ENCODE data around the gene SLC22A23. TPM values are rescaled to one million over a fixed set of nuclear protein-coding genes. Genes with fewer than 3 reads are reported as not detected.

The SLC22A23 gene
- total RNA-seq, 2 donors from 2014 or later: 11.1 to 13.3 TPM

- Mint-ChIP-seq H3K27ac (no peak overlapping the region), H3K4me3 (no peak overlapping the region), H3K9me3 (no peaks in the 10 kb centered on the region), H3K36me3 (ENCODE audit: low read depth) (no peaks in the 10 kb centered on the region), H3K27me3 (ENCODE audit: insufficient read depth) (peaks cover 1% of the 10 kb centered on the region), H3K4me1 (peaks cover 31% of the 10 kb centered on the region)
- Histone ChIP-seq H3K4me3 (ENCODE audit: low read length) (no peak overlapping the region), H3K36me3 (ENCODE audit: control insufficient read depth, insufficient read depth, low read length) (no peaks in the 10 kb centered on the region), H3K27ac (ENCODE audit: low read depth, low read length) (peak overlapping the region; percentile 80), H3K4me1 (ENCODE audit: control insufficient read depth, insufficient read depth, low read length) (no peaks in the 10 kb centered on the region), H3K9me3 (ENCODE audit: control insufficient read depth, low read length) (no peaks in the 10 kb centered on the region), H3K9ac (ENCODE audit: extremely low read depth, low read length, poor library complexity, severe bottlenecking) (no peak overlapping the region), H3K27me3 (ENCODE audit: control insufficient read depth, insufficient read depth, low read length, poor library complexity, severe bottlenecking) (no peaks in the 10 kb centered on the region)
- 85 to 93% methylated on average over 18 to 26 of the region's 26 CpGs for WGBS, 2 experiments (ENCODE audit: insufficient coverage in 1 of 2, insufficient read length in 1 of 2)
- no peak for DNase-seq
- no peak for TF ChIP-seq CTCF (conservative IDR thresholded peaks at IDR 0.05)
Measured at GRCh38 chr6:3329393-3330051, 127.3 kb downstream of the SLC22A23 start.

- H3K9ac ChIP-seq (ENCODE audit: extremely low read depth, low read length, poor library complexity, severe bottlenecking): no peak overlapping the region
Measured at GRCh38 chr6:3328796-3329195, 128.1 kb downstream of the SLC22A23 start.

GRCh38 chr6:3328145-3328544, 128.7 kb downstream of the SLC22A23 start:
- H3K4me1 Mint-ChIP-seq: peaks cover 22% of the 10 kb centered on the region
- no peak for TF ChIP-seq CTCF (conservative IDR thresholded peaks at IDR 0.05)
- no peak overlapping the region for H3K4me3 Mint-ChIP-seq
- no peaks in the 10 kb centered on the region for H3K27me3 ChIP-seq (ENCODE audit: control insufficient read depth, insufficient read depth, low read length, poor library complexity, severe bottlenecking)
- no peak overlapping the region for H3K4me3 ChIP-seq (ENCODE audit: low read length)
- H3K36me3 ChIP-seq (ENCODE audit: control insufficient read depth, insufficient read depth, low read length): no peaks in the 10 kb centered on the region
- no peak for DNase-seq
- 85 to 94% methylated on average over 10 to 12 of the region's 12 CpGs for WGBS, 2 experiments (ENCODE audit: insufficient coverage in 1 of 2, insufficient read length in 1 of 2)
- no peaks in the 10 kb centered on the region for H3K9me3 ChIP-seq (ENCODE audit: control insufficient read depth, low read length)
- H3K27ac ChIP-seq (ENCODE audit: low read depth, low read length): peak overlapping the region; percentile 80
- no peaks in the 10 kb centered on the region for H3K9me3 Mint-ChIP-seq
- peaks cover 1% of the 10 kb centered on the region for H3K27me3 Mint-ChIP-seq (ENCODE audit: insufficient read depth)
- no peaks in the 10 kb centered on the region for H3K4me1 ChIP-seq (ENCODE audit: control insufficient read depth, insufficient read depth, low read length)
- H3K36me3 Mint-ChIP-seq (ENCODE audit: low read depth): no peaks in the 10 kb centered on the region
- peak overlapping the region; percentile 9 for H3K27ac Mint-ChIP-seq
- no peak overlapping the region for H3K9ac ChIP-seq (ENCODE audit: extremely low read depth, low read length, poor library complexity, severe bottlenecking)

More at GRCh38 chr6:3328796-3329195, 128.1 kb downstream of the SLC22A23 start:
- Histone ChIP-seq H3K4me1 (ENCODE audit: control insufficient read depth, insufficient read depth, low read length) (no peaks in the 10 kb centered on the region), H3K36me3 (ENCODE audit: control insufficient read depth, insufficient read depth, low read length) (no peaks in the 10 kb centered on the region), H3K4me3 (ENCODE audit: low read length) (no peak overlapping the region), H3K27me3 (ENCODE audit: control insufficient read depth, insufficient read depth, low read length, poor library complexity, severe bottlenecking) (no peaks in the 10 kb centered on the region), H3K27ac (ENCODE audit: low read depth, low read length) (peak overlapping the region; percentile 80), H3K9me3 (ENCODE audit: control insufficient read depth, low read length) (no peaks in the 10 kb centered on the region)
- WGBS, 2 experiments (ENCODE audit: insufficient coverage in 1 of 2, insufficient read length in 1 of 2): 76 to 90% methylated on average over 5 to 10 of the region's 10 CpGs
- no peaks in the 10 kb centered on the region for H3K9me3 Mint-ChIP-seq
- peaks cover 28% of the 10 kb centered on the region for H3K4me1 Mint-ChIP-seq
- no peak for DNase-seq
- H3K27me3 Mint-ChIP-seq (ENCODE audit: insufficient read depth): peaks cover 1% of the 10 kb centered on the region
- no peak for TF ChIP-seq CTCF (conservative IDR thresholded peaks at IDR 0.05)
- H3K36me3 Mint-ChIP-seq (ENCODE audit: low read depth): no peaks in the 10 kb centered on the region
- no peak overlapping the region for H3K27ac Mint-ChIP-seq
- no peak overlapping the region for H3K4me3 Mint-ChIP-seq
